ENCODE measurements around the gene TMEM59L. TPM values are rescaled to one million over a fixed set of nuclear protein-coding genes. Genes with fewer than 3 reads are reported as not detected.

Gene TMEM59L
- total and polyA plus RNA-seq, 2 of the 13 experiments (the other 11 are each of a cell fraction or from before 2014, with no cell fraction given), result 0.97 to 5.5 TPM

GRCh38 chr19:18589380-18590272, 23.0 kb upstream of the TMEM59L start (continued):
- peak; percentile 98; the same call in 1 of the 2 replicates for TF ChIP-seq LBX2 (CRISPR knock-in tag; IDR thresholded peaks at IDR 0.05; ENCODE audit: borderline replicate concordance)
- TF ChIP-seq ZBTB42 (CRISPR knock-in tag; IDR thresholded peaks at IDR 0.05), result peak; percentile 89
- peak; percentile 83; the same call in 1 of the 2 replicates for TF ChIP-seq ZNF343 (CRISPR knock-in tag; IDR thresholded peaks at IDR 0.05)
- TF ChIP-seq ZNF546 (CRISPR knock-in tag; conservative IDR thresholded peaks at IDR 0.05), result peak; percentile 94
- TF ChIP-seq PLSCR1 (CRISPR knock-in tag; IDR thresholded peaks at IDR 0.05; ENCODE audit: borderline replicate concordance), result no peak
- TF ChIP-seq ARNT2 (CRISPR knock-in tag; IDR thresholded peaks at IDR 0.05; ENCODE audit: low read depth), result peak; percentile 98
- TF ChIP-seq GLI4 (CRISPR knock-in tag; IDR thresholded peaks at IDR 0.05; ENCODE audit: borderline replicate concordance), result peak; percentile 84
- no peak for TF ChIP-seq NONO (IDR thresholded peaks at IDR 0.05)
- TF ChIP-seq NONO (CRISPR knock-in tag; conservative IDR thresholded peaks at IDR 0.05), result no peak
- TF ChIP-seq FOXA1 (IDR thresholded peaks at IDR 0.05), result no peak
- TF ChIP-seq FOXA1 (CRISPR knock-in tag; IDR thresholded peaks at IDR 0.05), result 0 out of 2 replicates have a peak, but pooled peaks have one; percentile 44
- TF ChIP-seq ZNF746 (CRISPR knock-in tag; IDR thresholded peaks at IDR 0.05), result peak; percentile 52; the same call in 1 of the 2 replicates
- TF ChIP-seq NBN (conservative IDR thresholded peaks at IDR 0.05), result no peak
- peak; percentile 73; the same call in 1 of the 2 replicates for TF ChIP-seq DMAP1 (CRISPR knock-in tag; IDR thresholded peaks at IDR 0.05)
- no peak for TF ChIP-seq POGZ (CRISPR knock-in tag; IDR thresholded peaks at IDR 0.05)
- no peak; the same call in 1 of the 2 replicates for TF ChIP-seq PAXIP1 (CRISPR knock-in tag; conservative IDR thresholded peaks at IDR 0.05)
- no peak for TF ChIP-seq ATF7 (IDR thresholded peaks at IDR 0.05)
- TF ChIP-seq ATF7 (CRISPR knock-in tag; IDR thresholded peaks at IDR 0.05), result no peak; the same call in 1 of the 2 replicates
- no peak for TF ChIP-seq CREM (IDR thresholded peaks at IDR 0.05)
- TF ChIP-seq CREM (CRISPR knock-in tag; IDR thresholded peaks at IDR 0.05), result no peak
- TF ChIP-seq POLR2G (IDR thresholded peaks at IDR 0.05; ENCODE audit: low read depth, low read length), result peak; percentile 6; the same call in 1 of the 2 replicates
- 0 out of 2 replicates have a peak, but pooled peaks have one; percentile 16 for TF ChIP-seq NFIB (CRISPR knock-in tag; IDR thresholded peaks at IDR 0.05; ENCODE audit: borderline replicate concordance)
